H1 (cell line): ENCODE results near the gene MAPK8. TPM values are rescaled to one million over a fixed set of nuclear protein-coding genes. Genes with fewer than 3 reads are reported as not detected.

Experiments
- CTCF ChIA-PET: fragments of 300-600 bp; sonication (Branson Sonifier 250); formaldehyde crosslinking; loops from one replicate; lab custom pipeline; 2021; ENCODE audit not compliant: partially characterized antibody; lab: Charles Lee
- POLR2A ChIA-PET: fragments of 300-600 bp; sonication (Branson Sonifier 250); formaldehyde crosslinking; loops from one replicate; lab custom pipeline; 2021; ENCODE audit warnings: inconsistent platforms; ENCODE audit not compliant: partially characterized antibody; lab: Charles Lee
- DNase-seq, 2 experiments: peaks; one replicate each; pipeline versions ENCODE4 v3.0.0 to v3.0.0-alpha.2; 2010 to 2022; ENCODE audit warnings: low spot score in 2 of 2, low read depth in 1 of 2, mixed read lengths in 1 of 2
- FAIRE-seq: peaks from 2 replicates; lab custom pipeline; 2011; peaks lifted over from hg19 to GRCh38; lab: Jason Lieb, UNC
- H2AFZ ChIP-seq: 2 replicates; pipeline ENCODE4 v1.8.1; 2012; ENCODE audit warnings: low read length, inconsistent platforms
- H2AK5ac ChIP-seq: 2 replicates; pipeline ENCODE4 v1.6.1; 2013; ENCODE audit warnings: low read depth, low read length
- H2BK120ac ChIP-seq: replicated peaks from 2 replicates; pipeline ENCODE3; 2013; ENCODE audit warnings: low read depth, low read length, inconsistent platforms
- H2BK12ac ChIP-seq: 2 replicates; pipeline ENCODE4 v1.6.1; 2013; ENCODE audit warnings: low read depth, low read length
- H2BK15ac ChIP-seq: 2 replicates; pipeline ENCODE4 v1.6.1; 2013; ENCODE audit warnings: low read length
- H2BK20ac ChIP-seq: 2 replicates; pipeline ENCODE4 v1.6.1; 2013; ENCODE audit warnings: low read length
- H2BK5ac ChIP-seq: 2 replicates; pipeline ENCODE4 v1.6.1; 2013; ENCODE audit warnings: low read depth, low read length
- H3K14ac ChIP-seq: 2 replicates; pipeline ENCODE4 v1.6.1; 2013; ENCODE audit warnings: inconsistent platforms; ENCODE audit not compliant: insufficient read length
- H3K18ac ChIP-seq: 2 replicates; pipeline ENCODE4 v1.6.1; 2013; ENCODE audit warnings: low read length; ENCODE audit errors: extremely low read depth
- H3K23ac ChIP-seq: 2 replicates; pipeline ENCODE4 v1.6.1; 2013; ENCODE audit warnings: inconsistent platforms; ENCODE audit not compliant: insufficient read length
- H3K23me2 ChIP-seq: 2 replicates; pipeline ENCODE4 v1.6.1; 2013; ENCODE audit warnings: low read depth, low read length
- H3K27ac ChIP-seq: 2 replicates; pipeline ENCODE4 v1.6.1; 2011; ENCODE audit warnings: low read depth, low read length, inconsistent platforms
- H3K27me3 ChIP-seq, 4 experiments: replicated peaks in 1 of 4; 1 replicate in 1 of 4; 2 replicates in 3 of 4; pipeline versions ENCODE4 v1.6.1 to v1.8.1; 2011 to 2013; ENCODE audit warnings: low read length in 3 of 4, mild to moderate bottlenecking in 3 of 4, inconsistent platforms in 2 of 4, mixed read lengths in 2 of 4, moderate library complexity in 1 of 4; ENCODE audit not compliant: control insufficient read depth in 3 of 4, insufficient read depth in 3 of 4; ENCODE audit errors: extremely low read depth in 1 of 4
- H3K36me3 ChIP-seq, 4 experiments: 2 replicates each; pipeline versions ENCODE4 v1.6.1 to v1.8.1; 2011 to 2013; ENCODE audit warnings: mild to moderate bottlenecking in 4 of 4, low read length in 3 of 4, moderate library complexity in 2 of 4, control low read depth in 1 of 4, inconsistent platforms in 1 of 4; ENCODE audit not compliant: insufficient read depth in 4 of 4, control insufficient read depth in 2 of 4
- H3K4ac ChIP-seq: replicated peaks from 2 replicates; pipeline ENCODE3; 2013; ENCODE audit warnings: low read length, low read depth, mixed read lengths, inconsistent platforms; ENCODE audit not compliant: insufficient read length
- H3K4me1 ChIP-seq, 4 experiments: replicated peaks in 1 of 4; 1 replicate in 1 of 4; 2 replicates in 3 of 4; pipeline versions ENCODE4 v1.6.1 to v1.8.1; 2011 to 2013; ENCODE audit warnings: low read length in 3 of 4, inconsistent platforms in 2 of 4, mixed read lengths in 1 of 4; ENCODE audit not compliant: insufficient read depth in 4 of 4, control insufficient read depth in 3 of 4
- H3K4me2 ChIP-seq, 2 experiments: 2 replicates each; pipeline versions ENCODE4 v1.6.1 to v1.8.1; 2011 to 2013; ENCODE audit warnings: low read depth in 2 of 2, low read length in 2 of 2, control low read depth in 1 of 2, inconsistent platforms in 1 of 2, mild to moderate bottlenecking in 1 of 2; ENCODE audit not compliant: insufficient read depth in 1 of 2
- H3K4me3 ChIP-seq, 4 experiments: fragments of 200-600, 300-600 bp in 1 of 4; sonication (generic), shearing (Covaris generic), sonication (Bioruptor Twin) in 1 of 4; 2 replicates each; pipeline versions ENCODE4 v1.5.1 to v1.8.1; 2011 to 2016; ENCODE audit warnings: low read length in 4 of 4, low read depth in 3 of 4, control low read depth in 2 of 4, inconsistent platforms in 2 of 4, mild to moderate bottlenecking in 2 of 4, mixed read lengths in 1 of 4, moderate library complexity in 1 of 4; ENCODE audit not compliant: insufficient read depth in 2 of 4; ENCODE audit errors: extremely low read depth in 1 of 4
- H3K56ac ChIP-seq: replicated peaks from 2 replicates; pipeline ENCODE3; 2013; ENCODE audit warnings: low read depth, mild to moderate bottlenecking, mixed read lengths, low read length, inconsistent platforms; ENCODE audit not compliant: insufficient read length
- H3K79me1 ChIP-seq: 2 replicates; pipeline ENCODE4 v1.6.1; 2013; ENCODE audit warnings: low read depth, low read length, control low read depth
- H3K79me2 ChIP-seq, 2 experiments: 2 replicates each; pipeline versions ENCODE4 v1.6.1 to v1.8.1; 2012 to 2013; ENCODE audit warnings: low read length in 2 of 2, mild to moderate bottlenecking in 2 of 2, inconsistent platforms in 1 of 2; ENCODE audit not compliant: insufficient read depth in 2 of 2, control insufficient read depth in 1 of 2
- H3K9ac ChIP-seq, 4 experiments: replicated peaks in 1 of 4; 1 replicate in 1 of 4; 2 replicates in 3 of 4; pipeline versions ENCODE4 v1.6.1 to v1.8.1; 2011 to 2013; ENCODE audit warnings: low read depth in 3 of 4, low read length in 3 of 4, control low read depth in 2 of 4, mild to moderate bottlenecking in 2 of 4, moderate library complexity in 2 of 4, inconsistent platforms in 1 of 4; ENCODE audit errors: extremely low read depth in 1 of 4
- H3K9me3 ChIP-seq, 2 experiments: 2 replicates each; pipeline versions ENCODE4 v1.6.1 to v1.8.1; 2012 to 2013; ENCODE audit warnings: mild to moderate bottlenecking in 2 of 2, moderate library complexity in 2 of 2, control low read depth in 1 of 2, inconsistent platforms in 1 of 2, low read depth in 1 of 2, low read length in 1 of 2, mixed read lengths in 1 of 2; ENCODE audit not compliant: insufficient read depth in 2 of 2
- H4K20me1 ChIP-seq, 2 experiments: replicated peaks in 1 of 2; 2 replicates each; pipeline versions ENCODE3 to v1.8.1; 2011 to 2013; ENCODE audit warnings: inconsistent platforms in 2 of 2, low read length in 2 of 2, mild to moderate bottlenecking in 1 of 2; ENCODE audit not compliant: insufficient read depth in 2 of 2, control insufficient read depth in 1 of 2
- H4K5ac ChIP-seq: 2 replicates; pipeline ENCODE4 v1.6.1; 2013; ENCODE audit warnings: low read length, low read depth, mixed read lengths, inconsistent platforms; ENCODE audit not compliant: insufficient read length
- H4K8ac ChIP-seq: 2 replicates; pipeline ENCODE4 v1.8.0; 2013; ENCODE audit warnings: mild to moderate bottlenecking, moderate library complexity, low read length, inconsistent platforms; ENCODE audit not compliant: insufficient read depth; ENCODE audit errors: extremely low read depth
- H4K91ac ChIP-seq: replicated peaks from 2 replicates; pipeline ENCODE3; 2013; ENCODE audit warnings: low read length, mixed read lengths, inconsistent platforms; ENCODE audit not compliant: insufficient read length
- HDAC6 ChIP-seq: IDR thresholded peaks from one replicate; pipeline ENCODE4 v1.7.1; 2012; ENCODE audit warnings: low read depth, mild to moderate bottlenecking, inconsistent platforms, low read length, moderate library complexity
- WGBS, 2 experiments: shearing (Covaris generic) in 1 of 2; methylation state at CpG; one replicate each; pipeline versions ENCODE4 v1.1.6 to v1.1.7; 2013 to 2015; ENCODE audit warnings: low lambda C conversion rate in 2 of 2, mixed read lengths in 2 of 2, inconsistent platforms in 1 of 2, low coverage in 1 of 2, missing lambda C conversion rate in 1 of 2; ENCODE audit not compliant: insufficient replicate concordance in 2 of 2, insufficient coverage in 1 of 2, insufficient read length in 1 of 2; ENCODE audit errors: extremely low coverage in 1 of 2, missing lambda C conversion rate in 1 of 2; 5-methylcytosine and 5-hydroxymethylcytosine counted together
- polyA plus RNA-seq, 7 experiments: library from polyadenylated mRNA; depleted of rRNA in 3 of 7; stranded (reverse) in 5 of 7; unstranded in 2 of 7; fragments of >200 nt in 5 of 7; fragments of 200-250 nt in 2 of 7; gene quantifications; 1 replicate in 5 of 7; 2 replicates in 1 of 7; 4 replicates in 1 of 7; pipeline versions ENCODE4 v1.2.1 to v1.2.3, GENCODE V29; 2011 to 2013; ENCODE audit warnings: missing spikeins in 2 of 7, mixed read lengths in 2 of 7
- total RNA-seq: library from RNA; stranded (reverse); fragmentation: NEBNext Ultra II Directional; extraction: Animal tissue kit (Norgen Biotek cat#: 25700); gene quantifications from 2 replicates; pipeline ENCODE4 v1.2.1, GENCODE V29; 2021

The MAPK8 gene
- total and polyA plus RNA-seq, 2 of the 8 experiments (the other 6 are each of a cell fraction or from before 2014, with no cell fraction given): 23.3 to 71.3 TPM

DNA sequence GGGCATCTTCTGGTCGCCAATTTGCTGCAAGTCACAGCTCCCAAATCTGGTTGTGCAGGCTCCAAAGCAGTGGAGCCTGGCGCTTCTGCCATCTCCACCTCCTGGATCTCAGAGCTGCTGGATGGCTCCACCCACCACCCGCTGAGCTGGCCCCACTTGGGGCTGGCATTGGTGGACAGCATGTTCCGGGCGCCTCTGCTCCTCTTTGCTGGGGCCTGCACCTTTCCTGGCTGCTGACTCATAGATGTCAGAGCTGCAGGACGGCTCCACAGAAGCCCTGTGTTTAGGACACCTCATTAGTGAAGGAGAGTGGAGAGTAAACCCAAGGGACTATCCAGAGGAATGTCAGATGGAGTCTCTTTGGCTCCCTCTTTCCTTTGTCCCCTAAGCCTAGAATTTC, 27.4 kb downstream of the MAPK8 start:
- Histone ChIP-seq H2BK12ac (no peak overlapping the region), H3K23ac (no peak overlapping the region), H3K27ac (no peak overlapping the region), H3K18ac (no peak overlapping the region), H4K5ac (no peak overlapping the region), H3K9me3 (peaks cover 20 to 22% of the 10 kb centered on the region in 2 experiments), H3K4me1 (no peaks in the 10 kb centered on the region; a peak in 1 of 7 replicates), H4K8ac (no peak overlapping the region), H3K79me2 (peaks cover 0 to 58% of the 10 kb centered on the region in 2 experiments; a peak in 2 of 4 replicates), H2BK120ac (no peak overlapping the region), H2BK15ac (no peak overlapping the region), H4K20me1 (peaks cover 0 to 4% of the 10 kb centered on the region in 2 experiments), H3K36me3 (peaks cover 0 to 15% (median 0%) of the 10 kb centered on the region in 4 experiments; a peak in 3 of 8 replicates), H2BK5ac (no peak overlapping the region), H2BK20ac (no peak overlapping the region), H3K79me1 (peaks cover 8% of the 10 kb centered on the region; the same call in 1 of the 2 replicates), H4K91ac (no peak overlapping the region), H3K56ac (no peak overlapping the region), H3K14ac (no peak overlapping the region), H3K4ac (no peak overlapping the region), H3K27me3 (no peaks in the 10 kb centered on the region), H2AK5ac (no peak overlapping the region), H3K23me2 (no peaks in the 10 kb centered on the region)
- ChIA-PET POLR2A (interaction anchor here (1.3 kb wide), 1 partner anchor 13 kb away, joined by 3 read pairs; no protein-coding TSS in a partner anchor), CTCF (interaction anchor here (1.1 to 1.3 kb wide), 2 partner anchors 13 to 24 kb away, joined by 3 to 8 read pairs; no protein-coding TSS in a partner anchor)
- no peak for DNase-seq
- 86% methylated on average over 6 of the region's 6 CpGs; no CpG with 5 or more reads in 1 of the 2 experiments for WGBS, 2 experiments
- FAIRE-seq: no peak
- no peak for TF ChIP-seq HDAC6
- TF ChIP-seq, all 59 proteins: peak for 0
- Histone ChIP-seq H2AFZ (no peak overlapping the region), H3K4me3 (no peak overlapping the region), H3K4me2 (no peak overlapping the region), H3K9ac (no peak overlapping the region)
